Psoas muscle (tissue), 8 donors: ENCODE data around the gene ABHD12. TPM values are rescaled to one million over a fixed set of nuclear protein-coding genes. Genes with fewer than 3 reads are reported as not detected.

Source experiments
- ATAC-seq, 4 donors: fragments of 200-7000 bp; cut with Tn5 transposase; one replicate each; pipeline ENCODE4 v1.9.1; 2020; ENCODE audit warnings: moderate library complexity in 3 of 4, mild to moderate bottlenecking in 2 of 4
- DNase-seq, 2 donors: peaks; one replicate each; pipeline ENCODE4 v3.0.0-alpha.2; 2020
- H3K27ac ChIP-seq: fragments of 200-600 bp; one replicate; pipeline ENCODE4 v1.8.0; 2022
- H3K27me3 ChIP-seq, 3 donors: fragments of 200-600 bp in 1 of 3; one replicate each; pipeline versions ENCODE4 v1.6.1 to v1.8.0; 2013 to 2022; ENCODE audit warnings: low read length in 2 of 3, mild to moderate bottlenecking in 2 of 3, moderate library complexity in 1 of 3; ENCODE audit not compliant: insufficient read depth in 3 of 3
- H3K36me3 ChIP-seq, 2 donors: fragments of 200-600 bp in 1 of 2; one replicate each; pipeline versions ENCODE4 v1.6.1 to v1.8.0; 2013 to 2022; ENCODE audit warnings: low read depth in 1 of 2, mild to moderate bottlenecking in 1 of 2, moderate library complexity in 1 of 2; ENCODE audit not compliant: insufficient read depth in 1 of 2
- H3K4me1 ChIP-seq: fragments of 200-600 bp; one replicate; pipeline ENCODE4 v1.8.0; 2022
- H3K4me3 ChIP-seq: fragments of 200-600 bp; one replicate; pipeline ENCODE4 v1.8.0; 2022; ENCODE audit warnings: mild to moderate bottlenecking
- H3K9me3 ChIP-seq: fragments of 200-600 bp; one replicate; pipeline ENCODE4 v1.8.0; 2022
- WGBS, 3 donors: extraction: QIAGEN DNeasy Blood & Tissue Kit; methylation state at CpG; one replicate each; pipeline versions ENCODE4 v1.1.6 to v1.1.7; 2013; 5-methylcytosine and 5-hydroxymethylcytosine counted together
- intact Hi-C, 2 donors: fragments of 100-400 bp; cut with DNase I; formaldehyde crosslinking; loops; one replicate each; pipeline versions ENCODE4 v1.11.0 to v1.14.2; 2022
- polyA plus RNA-seq, 3 donors: library from polyadenylated mRNA; stranded (reverse); fragments of 200-250 nt; gene quantifications; one replicate each; pipeline ENCODE4 v1.2.3, GENCODE V29; 2013
- total RNA-seq, 4 donors: library from RNA; stranded (reverse); fragmentation: NEBNext Ultra II Directional in 2 of 4; extraction: Animal tissue kit (Norgen Biotek cat#: 25700) in 2 of 4; gene quantifications; one replicate each; pipeline versions ENCODE4 v1.2.1 to v1.2.4, GENCODE V29; 2021 to 2023
- TF ChIP-seq, protein P1 (sequence below): fragments of 200-600 bp; IDR thresholded peaks from one replicate; pipeline ENCODE4 v1.8.0; 2022; ENCODE audit warnings: antibody characterized with exemption
- donor health status: healthy with polysubstance abuse.
- donor health status: DM: no; HTN: no; CAD: no; lungs with moderate emphysema.
- donor health status: Bipolar disorder and iron deficiency.
- donor health status: healthy.
- donor health status: DM: yes; HTN: yes; CAD: no.
- donor health status: DM: no; HTN: no; CAD: no.
- donor health status: DM: no; HTN: no; CAD: no.
- donor health status: DM: yes; HTN: yes; CAD: no.

Gene ABHD12
- total and polyA plus RNA-seq, 7 donors = 7.9 to 15.5 (median 9.6) TPM

DNA sequence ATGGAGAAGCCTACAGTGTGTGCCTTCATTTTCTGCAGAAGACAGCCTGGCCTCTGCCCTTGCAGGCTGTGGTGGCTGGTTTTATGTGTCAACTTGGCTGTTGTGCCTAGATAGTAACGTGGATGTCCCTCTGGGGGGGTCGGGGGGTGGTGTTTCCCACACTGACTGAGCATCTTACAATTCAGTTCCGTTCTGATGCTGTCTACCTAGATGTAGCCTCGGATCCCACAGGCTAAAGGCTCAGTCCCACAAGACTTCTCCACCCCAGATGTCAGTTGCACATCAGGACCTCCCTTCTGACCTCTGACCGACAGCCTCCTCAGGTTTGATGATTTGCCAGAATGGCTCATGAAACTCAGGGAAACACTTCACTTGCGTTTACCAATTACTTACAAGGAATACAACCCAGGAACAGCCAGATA, 138.4 kb downstream of the ABHD12 start:
- ATAC-seq (no peak), DNase-seq (no peak)
- no peaks in the 10 kb centered on the region for H3K27me3 ChIP-seq
- intact Hi-C loops = loop anchor here in 1 of 2 donors (10.0 kb wide), 1 partner anchor 443 kb away; the partner anchor contains the start of gene ZNF337
- H3K4me1 ChIP-seq = peaks cover 37% of the 10 kb centered on the region
- H3K36me3 ChIP-seq = no peaks in the 10 kb centered on the region
- no peak overlapping the region for H3K27ac ChIP-seq
- TF ChIP-seq, protein P1, sequence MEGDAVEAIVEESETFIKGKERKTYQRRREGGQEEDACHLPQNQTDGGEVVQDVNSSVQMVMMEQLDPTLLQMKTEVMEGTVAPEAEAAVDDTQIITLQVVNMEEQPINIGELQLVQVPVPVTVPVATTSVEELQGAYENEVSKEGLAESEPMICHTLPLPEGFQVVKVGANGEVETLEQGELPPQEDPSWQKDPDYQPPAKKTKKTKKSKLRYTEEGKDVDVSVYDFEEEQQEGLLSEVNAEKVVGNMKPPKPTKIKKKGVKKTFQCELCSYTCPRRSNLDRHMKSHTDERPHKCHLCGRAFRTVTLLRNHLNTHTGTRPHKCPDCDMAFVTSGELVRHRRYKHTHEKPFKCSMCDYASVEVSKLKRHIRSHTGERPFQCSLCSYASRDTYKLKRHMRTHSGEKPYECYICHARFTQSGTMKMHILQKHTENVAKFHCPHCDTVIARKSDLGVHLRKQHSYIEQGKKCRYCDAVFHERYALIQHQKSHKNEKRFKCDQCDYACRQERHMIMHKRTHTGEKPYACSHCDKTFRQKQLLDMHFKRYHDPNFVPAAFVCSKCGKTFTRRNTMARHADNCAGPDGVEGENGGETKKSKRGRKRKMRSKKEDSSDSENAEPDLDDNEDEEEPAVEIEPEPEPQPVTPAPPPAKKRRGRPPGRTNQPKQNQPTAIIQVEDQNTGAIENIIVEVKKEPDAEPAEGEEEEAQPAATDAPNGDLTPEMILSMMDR = no peak
- H3K9me3 ChIP-seq = no peaks in the 10 kb centered on the region
- 65 to 79% (median 70%) methylated on average over 6 of the region's 6 CpGs for WGBS, 3 donors
- no peak overlapping the region for H3K4me3 ChIP-seq

DNA sequence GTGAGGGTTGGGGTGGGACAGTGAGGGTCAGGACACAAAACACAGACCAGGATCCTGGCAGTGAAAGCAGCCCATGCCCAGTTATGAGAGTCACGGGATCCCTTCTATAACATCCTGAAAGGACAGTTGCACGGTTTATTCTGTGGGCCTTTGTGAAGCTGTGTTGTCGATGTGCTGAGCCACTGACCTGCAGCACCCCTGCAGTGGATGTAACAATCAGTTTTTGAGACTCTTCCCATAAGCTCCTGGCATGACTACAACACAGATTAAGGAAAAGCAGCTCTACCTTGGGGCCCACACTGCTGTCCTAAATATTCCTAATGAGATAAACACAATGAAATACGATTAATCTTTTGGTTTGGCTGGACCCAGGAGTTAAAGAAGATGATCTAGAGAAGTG, 139.1 kb downstream of the ABHD12 start:
- intact Hi-C loops = loop anchor here in 1 of 2 donors (10.0 kb wide), 1 partner anchor 443 kb away; the partner anchor contains the start of gene ZNF337
- 70 to 85% (median 74%) methylated on average over 4 of the region's 4 CpGs for WGBS, 3 donors
- TF ChIP-seq, protein P1 = no peak
- Histone ChIP-seq H3K4me1 (peaks cover 39% of the 10 kb centered on the region), H3K4me3 (no peak overlapping the region), H3K27me3 (no peaks in the 10 kb centered on the region), H3K27ac (no peak overlapping the region), H3K36me3 (no peaks in the 10 kb centered on the region), H3K9me3 (no peaks in the 10 kb centered on the region)
- DNase-seq (no peak), ATAC-seq (no peak)

DNA sequence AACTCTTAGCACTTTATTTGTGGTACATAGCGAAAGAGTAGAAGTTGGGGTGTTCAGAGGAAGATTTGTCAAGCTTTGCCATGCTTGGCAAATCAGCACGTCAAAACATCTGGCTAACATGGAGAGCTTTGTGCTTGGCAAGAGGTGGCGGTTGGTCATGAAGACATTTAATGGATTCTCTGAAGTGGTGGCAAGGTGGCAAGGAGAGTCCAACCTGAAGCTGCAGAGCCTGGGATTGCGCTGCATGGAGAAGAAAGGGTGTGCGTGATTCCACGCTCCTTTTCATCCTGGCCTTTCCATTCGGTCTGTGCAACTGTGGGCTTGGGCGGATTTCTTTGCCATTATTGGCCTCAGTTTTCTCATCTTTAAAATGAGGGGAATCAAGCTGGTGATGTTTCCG, 139.6 kb downstream of the ABHD12 start:
- Histone ChIP-seq H3K36me3 (no peaks in the 10 kb centered on the region), H3K4me1 (peaks cover 33% of the 10 kb centered on the region), H3K4me3 (no peak overlapping the region), H3K27ac (no peak overlapping the region), H3K27me3 (no peaks in the 10 kb centered on the region), H3K9me3 (no peaks in the 10 kb centered on the region)
- intact Hi-C loops = loop anchor here in 1 of 2 donors (10.0 kb wide), 1 partner anchor 444 kb away; the partner anchor contains the start of gene ZNF337
- no peak for ATAC-seq
- TF ChIP-seq, protein P1 = no peak
- DNase-seq = no peak
- 81 to 91% (median 88%) methylated on average over 9 of the region's 9 CpGs for WGBS, 3 donors

DNA sequence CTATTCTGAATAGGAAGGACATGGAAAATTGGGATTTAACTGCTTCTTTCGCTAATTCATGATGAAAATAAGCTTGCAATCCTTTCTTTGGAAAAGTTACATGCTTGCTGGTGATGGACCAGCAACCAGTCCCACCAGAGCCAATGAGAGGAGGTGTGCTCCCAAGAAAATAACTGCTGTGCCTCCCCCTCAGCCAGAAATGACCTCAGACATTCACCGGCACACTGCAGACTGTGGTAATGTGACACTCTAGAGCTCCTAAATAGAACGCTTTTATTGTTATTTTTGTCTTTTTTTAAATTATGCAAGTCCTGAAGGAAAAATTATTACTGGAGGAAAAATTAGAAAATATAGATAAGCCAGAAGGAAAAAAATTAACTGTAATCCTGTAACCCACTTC, 140.1 kb downstream of the ABHD12 start:
- WGBS, 3 donors = 63 to 85% (median 65%) methylated on average over 3 of the region's 3 CpGs
- Histone ChIP-seq H3K36me3 (no peaks in the 10 kb centered on the region), H3K9me3 (no peaks in the 10 kb centered on the region), H3K4me1 (peaks cover 28% of the 10 kb centered on the region), H3K27ac (no peak overlapping the region), H3K4me3 (no peak overlapping the region), H3K27me3 (no peaks in the 10 kb centered on the region)
- no peak for DNase-seq
- TF ChIP-seq, protein P1 = no peak
- ATAC-seq = no peak
- intact Hi-C loops = loop anchor here in 1 of 2 donors (10.0 kb wide), 1 partner anchor 444 kb away; the partner anchor contains the start of gene ZNF337

Other genes with a start within 250 kb of the ABHD12 start
- gene ENTPD6, start 195.1 kb downstream of the ABHD12 start, total RNA-seq = 10 to 100 TPM; 28.7 to 42.1 (median 34.6) TPM
- 10 to 100 TPM; 38.9 to 65.3 (median 50.5) TPM for gene ENTPD6, start 195.1 kb downstream of the ABHD12 start, polyA plus RNA-seq
- 10 to 100 TPM in 2 of 4 donors, 1 to 10 TPM in 2; 7.8 to 22.3 (median 10.6) TPM for gene PYGB, start 142.8 kb downstream of the ABHD12 start, total RNA-seq
- gene PYGB, start 142.8 kb downstream of the ABHD12 start, polyA plus RNA-seq = 1 to 10 TPM; 4.9 to 9.5 (median 8.6) TPM
- under 1 TPM in 3 of 4 donors, not detected in 1; 0.11 to 0.20 (median 0.15) TPM for gene GINS1, start 16.8 kb upstream of the ABHD12 start, total RNA-seq
- gene GINS1, start 16.8 kb upstream of the ABHD12 start, polyA plus RNA-seq = under 1 TPM; 0.07 to 0.67 (median 0.31) TPM
- 1 to 10 TPM in 1 of 4 donors, under 1 TPM in 3; 0.22 to 1.3 (median 0.48) TPM for gene NINL, start 194.7 kb upstream of the ABHD12 start, total RNA-seq
- gene NINL, start 194.7 kb upstream of the ABHD12 start, polyA plus RNA-seq = under 1 TPM; 0.23 to 0.57 (median 0.36) TPM
- 1 to 10 TPM; 1.9 to 4.1 (median 2.6) TPM for gene NANP, start 233.2 kb upstream of the ABHD12 start, total RNA-seq
- 1 to 10 TPM; 2.0 to 3.9 (median 3.8) TPM for gene NANP, start 233.2 kb upstream of the ABHD12 start, polyA plus RNA-seq